SKM-1 (cell line): ENCODE data around the gene SPEF2.
"Not testable (repeated sequence)": the region's sequence is repeated elsewhere in the genome, so short reads cannot be mapped to it uniquely, and the experiment has no call there.

ENCODE experiments used
- DNase-seq: peaks from one replicate; lab custom pipeline; 2025; ENCODE audit not compliant: unreplicated experiment; lab: John Stamatoyannopoulos, UW

Gene SPEF2

GRCh38 chr5:35850967-35851680, 233.5 kb downstream of the SPEF2 start:
- DNase-seq, result no peak

DNA sequence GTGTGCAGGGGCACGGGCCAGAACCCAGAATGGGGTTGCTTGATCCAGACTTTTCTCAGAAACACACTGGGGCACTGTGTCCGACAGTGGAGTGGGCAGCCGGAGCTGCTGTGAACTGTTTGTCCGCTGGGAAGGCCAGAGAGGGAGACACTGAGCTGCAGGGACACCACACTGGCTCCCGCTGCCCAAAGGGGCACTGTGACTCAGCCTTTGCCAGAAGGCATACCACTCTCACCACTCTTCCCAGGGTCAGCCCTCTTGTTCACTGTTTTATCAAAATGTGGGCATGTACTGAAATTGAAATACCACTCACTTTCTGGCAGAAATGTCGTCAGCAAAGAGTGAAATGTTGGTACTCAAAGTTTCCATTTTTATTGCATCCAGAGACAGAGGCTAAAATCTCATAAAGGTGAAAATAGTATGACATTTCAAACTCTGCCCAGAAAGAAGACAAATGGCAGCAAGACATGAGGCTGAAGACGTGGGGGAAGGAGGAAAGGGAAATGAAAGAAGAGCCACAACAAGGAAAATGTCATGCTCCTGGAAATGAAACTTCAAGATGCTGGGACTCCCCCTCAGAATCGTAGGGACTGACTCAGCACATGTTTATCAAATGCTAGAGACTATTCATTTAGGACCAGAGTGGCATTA, 234.5 kb downstream of the SPEF2 start:
- no peak for DNase-seq

DNA sequence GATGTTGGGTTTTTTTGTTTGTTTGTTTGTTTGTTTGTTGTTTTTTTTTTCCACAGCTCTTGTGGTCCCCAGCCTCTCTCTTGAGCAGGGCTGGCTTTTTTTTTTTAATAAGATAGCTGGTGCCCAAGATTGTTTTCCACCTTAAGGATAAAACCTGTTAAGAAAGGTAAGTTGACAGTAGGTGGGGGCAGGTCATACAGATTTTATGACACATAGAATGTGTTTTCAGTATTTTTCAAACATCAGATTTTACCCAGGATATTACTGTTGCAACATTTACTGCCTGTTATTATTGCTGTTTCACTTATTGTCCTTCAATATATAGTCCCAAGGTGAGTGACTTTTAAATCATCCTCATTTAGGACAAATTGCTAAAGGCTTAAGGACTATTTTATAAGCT, 235.1 kb downstream of the SPEF2 start:
- DNase-seq, result no peak

- DNase-seq, result peak; percentile 15
These were observed 236.0 kb downstream of the SPEF2 start for GRCh38 chr5:35853631-35854030.

GRCh38 chr5:35854248-35854647, 236.6 kb downstream of the SPEF2 start:
- DNase-seq, result no peak

DNA sequence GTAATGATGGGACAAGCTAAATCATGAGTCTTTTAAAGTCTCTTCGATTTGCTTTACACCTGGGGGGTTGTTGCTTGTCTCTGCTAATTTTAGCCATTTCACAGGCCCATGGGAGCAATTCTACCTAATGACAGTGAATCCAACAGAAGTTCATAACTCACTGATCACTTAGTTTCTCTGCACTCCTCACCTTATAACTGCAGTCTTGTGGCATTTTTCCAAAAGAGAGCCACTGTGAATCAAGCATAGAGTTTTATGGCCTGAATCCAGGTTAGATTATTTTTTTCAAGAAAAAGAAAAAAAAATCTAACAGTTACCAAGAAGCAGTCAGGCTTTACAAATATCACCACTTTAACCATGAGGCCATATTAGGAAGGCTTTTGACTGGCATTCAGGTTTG, 237.5 kb downstream of the SPEF2 start:
- no peak for DNase-seq

DNA sequence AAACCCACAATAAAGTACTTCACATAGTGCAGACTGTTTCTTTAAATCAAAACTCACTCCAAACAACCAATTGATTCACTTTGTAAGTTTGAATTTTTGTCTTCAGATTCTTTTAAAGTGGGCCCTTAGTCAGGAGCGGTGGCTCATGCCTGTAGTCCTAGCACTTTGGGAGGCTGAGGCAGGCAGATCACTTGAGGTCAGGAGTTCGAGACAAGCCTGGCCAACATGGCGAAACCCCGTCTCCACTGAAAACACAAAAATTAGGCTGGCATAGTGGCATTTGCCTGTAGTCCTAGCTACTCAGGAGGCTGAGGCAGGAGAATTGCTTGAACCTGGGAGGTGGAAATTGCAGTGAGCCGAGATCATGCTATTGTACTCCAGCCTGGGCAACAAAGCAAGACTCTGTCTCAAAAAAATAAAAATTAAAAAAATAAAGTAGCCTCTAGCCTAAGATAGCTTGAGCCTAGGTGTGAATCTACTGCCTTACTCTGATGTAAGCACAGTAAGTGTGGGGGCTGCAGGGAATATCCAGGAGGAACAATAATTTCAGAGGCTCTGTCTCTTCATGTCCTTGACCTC, 238.6 kb downstream of the SPEF2 start:
- DNase-seq, result not testable (repeated sequence)

DNA sequence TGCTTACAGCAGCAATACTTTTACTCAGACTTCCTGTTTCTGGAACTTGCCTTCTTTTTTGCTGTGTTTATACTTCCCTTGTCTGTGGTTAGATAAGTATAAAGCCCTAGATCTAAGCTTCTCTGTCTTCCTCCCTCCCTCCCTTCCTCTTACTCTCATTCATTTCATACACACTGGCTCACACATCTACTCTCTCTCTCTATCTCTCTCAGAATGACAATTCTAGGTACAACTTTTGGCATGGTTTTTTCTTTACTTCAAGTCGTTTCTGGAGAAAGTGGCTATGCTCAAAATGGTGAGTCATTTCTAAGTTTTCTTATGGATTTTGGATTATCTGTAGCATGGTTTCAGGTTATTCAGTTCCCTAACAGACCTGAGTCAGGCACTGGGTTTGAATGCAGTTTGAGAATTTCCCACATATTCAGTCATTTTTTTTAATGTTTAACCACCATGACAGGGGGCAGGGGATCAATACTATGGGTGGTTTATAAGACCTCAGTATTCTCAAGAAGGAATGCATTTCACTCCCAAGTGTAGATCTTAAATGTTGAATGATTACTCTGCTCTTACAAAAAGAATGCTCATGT, 239.2 kb downstream of the SPEF2 start, which contains the start of gene IL7R:
Gene IL7R (plus strand): TSS at position 127 of the 587 bp plus-strand sequence. CDS start 87 bp downstream, at position 214.
- DNase-seq, result peak; percentile 79

DNA sequence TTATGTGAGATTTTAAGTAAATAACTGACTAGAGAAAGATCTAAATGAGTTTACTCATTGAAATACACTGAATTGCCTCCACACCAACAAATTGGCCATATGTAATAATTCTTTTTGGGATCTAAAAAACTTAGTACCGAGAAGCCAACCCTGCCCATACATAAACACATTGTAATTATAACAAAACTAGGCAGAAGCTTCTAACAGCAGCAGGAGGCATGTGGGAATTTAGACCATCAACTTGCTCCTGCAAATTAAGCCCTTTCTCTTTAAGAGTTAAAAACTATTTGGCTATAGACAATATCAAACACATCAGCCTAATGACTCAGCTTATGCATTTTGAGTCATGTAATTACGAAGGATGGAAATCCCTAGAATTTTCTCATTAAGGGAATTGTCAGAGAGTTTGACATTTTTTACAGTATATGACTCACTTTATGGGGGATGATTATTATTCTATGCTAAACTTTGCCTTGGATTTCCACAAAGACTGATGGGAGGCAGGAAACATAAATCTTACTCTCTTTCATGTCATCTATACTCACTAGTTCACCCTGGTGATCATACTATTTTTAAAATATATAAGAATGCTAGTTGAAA, 240.0 kb downstream of the SPEF2 start:
- no peak for DNase-seq

DNA sequence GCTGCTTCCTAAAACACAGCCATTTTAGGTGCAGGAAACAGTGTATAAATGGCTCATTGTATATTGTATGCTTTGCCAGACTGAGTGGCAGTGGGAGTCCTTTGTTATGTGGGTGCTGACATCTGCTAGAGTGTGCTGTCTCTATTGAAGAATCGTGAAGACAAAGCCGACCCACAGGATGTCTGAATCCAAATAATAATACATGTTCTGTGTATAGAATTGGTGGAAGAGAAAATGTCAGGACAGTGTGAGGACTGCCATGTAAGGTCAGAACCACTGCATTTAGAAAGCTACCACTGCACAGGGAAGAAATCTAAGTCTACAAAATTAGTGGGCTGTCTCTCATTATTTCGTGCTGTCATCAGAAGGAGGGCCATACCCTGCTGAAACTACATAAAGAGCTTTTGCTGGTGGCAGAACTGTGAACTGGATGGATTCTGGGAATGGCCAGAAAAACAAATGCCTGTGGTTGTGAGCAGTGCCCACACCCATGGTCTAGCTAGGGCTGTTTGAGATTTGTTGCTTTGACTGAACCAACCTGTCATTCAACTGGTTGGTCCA, 241.5 kb downstream of the SPEF2 start:
- DNase-seq, result no peak

DNA sequence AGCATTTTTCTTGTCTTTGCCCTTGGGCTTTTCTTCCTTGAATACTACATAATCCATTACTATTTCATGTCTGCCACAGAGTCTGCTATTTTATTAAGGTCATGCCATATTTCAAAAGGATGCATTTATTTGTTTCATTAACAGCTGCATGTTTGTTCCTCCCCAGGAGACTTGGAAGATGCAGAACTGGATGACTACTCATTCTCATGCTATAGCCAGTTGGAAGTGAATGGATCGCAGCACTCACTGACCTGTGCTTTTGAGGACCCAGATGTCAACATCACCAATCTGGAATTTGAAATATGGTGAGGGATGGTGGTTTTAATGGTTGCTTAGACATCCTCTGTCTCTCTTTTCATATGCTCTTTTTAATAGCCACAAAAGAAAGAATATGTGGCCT, 243.0 kb downstream of the SPEF2 start:
- DNase-seq, result no peak

GRCh38 chr5:35861718-35862117, 244.1 kb downstream of the SPEF2 start:
- DNase-seq, result no peak

DNA sequence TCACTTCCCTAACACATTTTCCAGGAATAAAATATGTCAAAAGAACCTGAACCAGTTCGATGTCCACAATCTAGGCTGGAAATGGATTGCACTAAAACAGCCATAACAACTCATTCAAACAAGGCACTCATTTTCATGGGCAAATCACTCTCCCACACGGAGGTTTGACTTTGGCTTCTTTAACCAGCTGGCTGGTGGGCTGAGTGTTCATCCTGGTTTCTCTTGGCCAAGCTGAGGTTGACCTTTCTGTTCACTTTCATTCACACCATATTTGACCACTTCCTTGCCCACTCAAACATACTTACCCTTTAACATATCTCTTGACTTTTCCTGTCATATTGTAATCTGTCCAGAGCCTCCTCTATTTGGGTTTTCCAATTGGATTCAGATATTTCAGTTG, 244.5 kb downstream of the SPEF2 start:
- no peak for DNase-seq

- DNase-seq, result peak; percentile 49
These were observed 245.5 kb downstream of the SPEF2 start for GRCh38 chr5:35863159-35863558.
